ENCODE results near the gene GORASP2. TPM values are rescaled to one million over a fixed set of nuclear protein-coding genes. Genes with fewer than 3 reads are reported as not detected.

GORASP2 gene
- polyA plus RNA-seq, 1 donor (not counting 4 experiments of a cell fraction or from before 2014, with no cell fraction given) = 125 TPM

- H3K4me3 ChIP-seq (ENCODE audit: control insufficient read depth in 2 of 3, extremely low read depth in 1 of 3, insufficient read depth in 2 of 3, low read depth in 1 of 3, low read length in 3 of 3) = no peak overlapping the region
- no peaks in the 10 kb centered on the region for H4K20me1 ChIP-seq (ENCODE audit: control insufficient read depth, extremely low read depth, insufficient read depth, low read length)
- H3K79me2 ChIP-seq (ENCODE audit: control insufficient read depth, insufficient read depth, low read length) = no peaks in the 10 kb centered on the region
- no peak overlapping the region for H3K9ac ChIP-seq (ENCODE audit: control insufficient read depth, extremely low read depth, insufficient read depth, low read length)
- H3K4me1 ChIP-seq (ENCODE audit: control insufficient read depth, extremely low read depth, insufficient read depth, low read length) = no peaks in the 10 kb centered on the region
- no peak for FAIRE-seq
- no peak overlapping the region for H3K4me2 ChIP-seq (ENCODE audit: control insufficient read depth, extremely low read depth, insufficient read depth, low read depth, low read length)
- DNase-seq (ENCODE audit: low read depth, low spot score) = no peak
- H3K9me3 ChIP-seq (ENCODE audit: control insufficient read depth, low read depth, low read length) = no peaks in the 10 kb centered on the region
- dilution Hi-C loops (cut with MboI; ENCODE audit: extremely low pct_ligation_motif_present, low sequenced_read_pairs) = no loop called here
- no peaks in the 10 kb centered on the region for H3K9me1 ChIP-seq (ENCODE audit: control insufficient read depth, extremely low read depth, insufficient read depth, low read length)
- H2AFZ ChIP-seq (ENCODE audit: control insufficient read depth, low read length) = no peak overlapping the region
- H3K27ac ChIP-seq (ENCODE audit: control insufficient read depth, insufficient read depth, low read length) = no peak overlapping the region
- H3K36me3 ChIP-seq (ENCODE audit: control insufficient read depth in 2 of 2, extremely low read depth in 1 of 2, insufficient read depth in 2 of 2, low read length in 2 of 2) = peaks cover 0 to 6% of the 10 kb centered on the region in 2 experiments
- no peak for TF ChIP-seq CTCF (optimal IDR thresholded peaks at IDR 0.05 in 1 of 3, IDR thresholded peaks at IDR 0.05 in 1 of 3, conservative IDR thresholded peaks at IDR 0.05 in 1 of 3; ENCODE audit: extremely low read depth in 1 of 3, insufficient read depth in 2 of 3, low read length in 3 of 3)
- no peak for TF ChIP-seq EZH2 (IDR thresholded peaks at IDR 0.05; ENCODE audit: low read length)
- no peaks in the 10 kb centered on the region for H3K27me3 ChIP-seq (ENCODE audit: control insufficient read depth, extremely low read depth, insufficient read depth, low read length)
Measured at GRCh38 chr2:170986566-170987258, 57.7 kb downstream of the GORASP2 start.

GRCh38 chr2:170991398-170992182 lies 62.5 kb downstream of the GORASP2 start:
- no peaks in the 10 kb centered on the region for H3K27me3 ChIP-seq (ENCODE audit: control insufficient read depth, extremely low read depth, insufficient read depth, low read length)
- TF ChIP-seq CTCF (optimal IDR thresholded peaks at IDR 0.05 in 1 of 3, IDR thresholded peaks at IDR 0.05 in 1 of 3, conservative IDR thresholded peaks at IDR 0.05 in 1 of 3; ENCODE audit: extremely low read depth in 1 of 3, insufficient read depth in 2 of 3, low read length in 3 of 3) (no peak), EZH2 (IDR thresholded peaks at IDR 0.05; ENCODE audit: low read length) (no peak)
- H3K27ac ChIP-seq (ENCODE audit: control insufficient read depth, insufficient read depth, low read length) = no peak overlapping the region
- no peaks in the 10 kb centered on the region for H3K4me1 ChIP-seq (ENCODE audit: control insufficient read depth, extremely low read depth, insufficient read depth, low read length)
- FAIRE-seq (no peak), DNase-seq (ENCODE audit: low read depth, low spot score) (no peak)
- H2AFZ ChIP-seq (ENCODE audit: control insufficient read depth, low read length) = no peak overlapping the region
- H3K4me3 ChIP-seq (ENCODE audit: control insufficient read depth in 2 of 3, extremely low read depth in 1 of 3, insufficient read depth in 2 of 3, low read depth in 1 of 3, low read length in 3 of 3) = no peak overlapping the region
- no peak overlapping the region for H3K4me2 ChIP-seq (ENCODE audit: control insufficient read depth, extremely low read depth, insufficient read depth, low read depth, low read length)
- no peaks in the 10 kb centered on the region for H4K20me1 ChIP-seq (ENCODE audit: control insufficient read depth, extremely low read depth, insufficient read depth, low read length)
- H3K9me3 ChIP-seq (ENCODE audit: control insufficient read depth, low read depth, low read length) = no peaks in the 10 kb centered on the region
- no peaks in the 10 kb centered on the region for H3K9me1 ChIP-seq (ENCODE audit: control insufficient read depth, extremely low read depth, insufficient read depth, low read length)
- H3K79me2 ChIP-seq (ENCODE audit: control insufficient read depth, insufficient read depth, low read length) = no peaks in the 10 kb centered on the region
- H3K36me3 ChIP-seq (ENCODE audit: control insufficient read depth in 2 of 2, extremely low read depth in 1 of 2, insufficient read depth in 2 of 2, low read length in 2 of 2) = peaks cover 0 to 9% of the 10 kb centered on the region in 2 experiments
- no peak overlapping the region for H3K9ac ChIP-seq (ENCODE audit: control insufficient read depth, extremely low read depth, insufficient read depth, low read length)
- dilution Hi-C loops (cut with MboI; ENCODE audit: extremely low pct_ligation_motif_present, low sequenced_read_pairs) = no loop called here
